Measurements from ENCODE around the gene LIME1. TPM values are rescaled to one million over a fixed set of nuclear protein-coding genes. Genes with fewer than 3 reads are reported as not detected.

The LIME1 gene
- total and polyA plus RNA-seq, 12 donors = 0.22 to 103 (median 8.4) TPM

GRCh38 chr20:63778857-63779256 lies 42.4 kb downstream of the LIME1 start:
- intact Hi-C loops (cut with DNase I) = no loop called here
- no peak for DNase-seq
- no peaks in the 10 kb centered on the region for H3K9me3 ChIP-seq (replicated peaks in 1 of 3)
- H3K36me3 ChIP-seq (replicated peaks in 1 of 2) = no peaks in the 10 kb centered on the region
- 71 to 85% (median 80%) methylated on average over 9 of the region's 9 CpGs for WGBS, 4 donors
- H3K4me3 ChIP-seq = no peak overlapping the region
- no peaks in the 10 kb centered on the region for H3K27me3 ChIP-seq
- no peak overlapping the region for H3K27ac ChIP-seq
- H3K4me1 ChIP-seq (replicated peaks in 1 of 2) = peaks cover 0 to 8% of the 10 kb centered on the region in 2 donors
- TF ChIP-seq POLR2A (IDR thresholded peaks at IDR 0.05) (no peak), CTCF (IDR thresholded peaks at IDR 0.05) (no peak)

GRCh38 chr20:63781181-63781580 lies 44.7 kb downstream of the LIME1 start:
- intact Hi-C loops (cut with DNase I) = loop anchor here in 1 of 2 donors (10.0 kb wide), 1 partner anchor 194 kb away; the partner anchor contains the start of gene SAMD10

GRCh38 chr20:63782051-63782471 lies 45.6 kb downstream of the LIME1 start:
- Histone ChIP-seq H3K27ac (no peak overlapping the region), H3K27me3 (no peaks in the 10 kb centered on the region), H3K4me3 (no peak overlapping the region), H3K36me3 (replicated peaks in 1 of 2) (no peaks in the 10 kb centered on the region), H3K9me3 (replicated peaks in 1 of 3) (no peaks in the 10 kb centered on the region), H3K4me1 (replicated peaks in 1 of 2) (no peaks in the 10 kb centered on the region)
- TF ChIP-seq CTCF (IDR thresholded peaks at IDR 0.05) (no peak), POLR2A (IDR thresholded peaks at IDR 0.05) (no peak)
- WGBS, 4 donors = 71 to 74% (median 74%) methylated on average over 15 to 18 of the region's 18 CpGs
- no peak for DNase-seq
- intact Hi-C loops (cut with DNase I) = loop anchor here in 1 of 2 donors (10.0 kb wide), 1 partner anchor 193 kb away; the partner anchor contains the start of gene SAMD10

More at GRCh38 chr20:63781181-63781580, 44.7 kb downstream of the LIME1 start:
- TF ChIP-seq CTCF (IDR thresholded peaks at IDR 0.05) (no peak), POLR2A (IDR thresholded peaks at IDR 0.05) (no peak)
- no peaks in the 10 kb centered on the region for H3K9me3 ChIP-seq (replicated peaks in 1 of 3)
- H3K4me3 ChIP-seq = no peak overlapping the region
- 87 to 92% (median 91%) methylated on average over 14 of the region's 14 CpGs for WGBS, 4 donors
- H3K27ac ChIP-seq = no peak overlapping the region
- no peaks in the 10 kb centered on the region for H3K36me3 ChIP-seq (replicated peaks in 1 of 2)
- no peaks in the 10 kb centered on the region for H3K4me1 ChIP-seq (replicated peaks in 1 of 2)
- no peak for DNase-seq
- no peaks in the 10 kb centered on the region for H3K27me3 ChIP-seq

GRCh38 chr20:63782521-63782971 lies 46.1 kb downstream of the LIME1 start:
- no peak for DNase-seq
- Histone ChIP-seq H3K4me1 (replicated peaks in 1 of 2) (no peaks in the 10 kb centered on the region), H3K36me3 (replicated peaks in 1 of 2) (no peaks in the 10 kb centered on the region), H3K27me3 (no peaks in the 10 kb centered on the region), H3K4me3 (no peak overlapping the region), H3K27ac (no peak overlapping the region), H3K9me3 (replicated peaks in 1 of 3) (no peaks in the 10 kb centered on the region)
- TF ChIP-seq POLR2A (IDR thresholded peaks at IDR 0.05) = no peak
- no peak for TF ChIP-seq CTCF (IDR thresholded peaks at IDR 0.05)
- intact Hi-C loops (cut with DNase I) = loop anchor here in 1 of 2 donors (10.0 kb wide), 1 partner anchor 192 kb away; the partner anchor contains the start of gene SAMD10
- 76 to 92% (median 83%) methylated on average over 3 to 12 of the region's 12 CpGs for WGBS, 4 donors
